NCI-H526 treated with DMSO at 0.1 percent for 48 hours (cell line): Measurements from ENCODE around the gene CBR3.
A peak's percentile ranks its signal among the peaks of the same experiment; 100 is the strongest.

Experiments used
- DNase-seq: peaks from one replicate; lab custom pipeline; 2025; lab: John Stamatoyannopoulos, UW

Gene CBR3

GRCh38 chr21:36184545-36184944, 49.7 kb downstream of the CBR3 start:
- no peak for DNase-seq

GRCh38 chr21:36185523-36185922, 50.6 kb downstream of the CBR3 start:
- no peak for DNase-seq

- no peak for DNase-seq
Measured at GRCh38 chr21:36186081-36186480, 51.2 kb downstream of the CBR3 start.

DNA sequence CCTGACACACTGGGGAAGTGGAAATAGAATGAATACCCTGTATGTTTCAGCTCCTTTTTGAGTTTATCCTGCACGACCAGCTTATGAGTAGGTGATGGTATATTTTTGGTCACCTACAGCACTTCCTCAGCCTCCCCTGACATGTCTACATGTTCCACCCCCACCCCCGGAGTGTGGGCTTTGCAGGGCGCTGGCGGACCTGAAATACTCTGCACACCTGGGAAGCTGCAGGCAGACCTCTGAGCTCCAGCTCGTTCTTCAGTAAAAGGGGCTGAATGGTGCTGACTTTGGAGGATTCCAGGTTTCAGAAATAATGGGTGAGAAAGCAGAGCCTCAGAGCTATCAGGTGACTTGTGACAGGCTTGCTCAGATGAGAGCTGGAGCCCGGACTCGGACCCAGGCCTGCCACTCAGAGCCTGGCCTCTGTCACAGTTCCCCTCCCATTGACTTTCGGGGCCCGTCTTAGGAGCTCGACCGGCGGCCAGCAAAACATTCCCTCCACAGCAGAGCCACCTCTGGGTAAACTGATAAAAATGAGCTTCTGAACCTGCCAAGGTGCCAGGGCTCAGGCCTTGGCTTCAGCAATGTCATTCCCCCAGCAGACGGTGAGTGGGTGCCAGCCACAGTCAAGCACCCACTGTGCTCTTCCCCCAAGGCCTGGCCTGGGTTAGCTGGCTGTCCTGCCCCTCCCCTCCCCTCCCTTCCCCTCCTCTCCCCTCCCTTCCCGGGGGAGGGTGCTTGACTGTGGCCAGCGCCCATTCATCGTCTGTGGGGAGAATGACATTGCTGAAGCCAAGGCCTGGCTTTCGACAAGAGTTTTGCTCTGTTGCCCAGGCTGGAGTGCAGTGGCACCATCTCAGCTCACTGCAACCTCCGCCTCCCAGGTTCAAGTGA, 51.9 kb downstream of the CBR3 start:
- no peak for DNase-seq

DNA sequence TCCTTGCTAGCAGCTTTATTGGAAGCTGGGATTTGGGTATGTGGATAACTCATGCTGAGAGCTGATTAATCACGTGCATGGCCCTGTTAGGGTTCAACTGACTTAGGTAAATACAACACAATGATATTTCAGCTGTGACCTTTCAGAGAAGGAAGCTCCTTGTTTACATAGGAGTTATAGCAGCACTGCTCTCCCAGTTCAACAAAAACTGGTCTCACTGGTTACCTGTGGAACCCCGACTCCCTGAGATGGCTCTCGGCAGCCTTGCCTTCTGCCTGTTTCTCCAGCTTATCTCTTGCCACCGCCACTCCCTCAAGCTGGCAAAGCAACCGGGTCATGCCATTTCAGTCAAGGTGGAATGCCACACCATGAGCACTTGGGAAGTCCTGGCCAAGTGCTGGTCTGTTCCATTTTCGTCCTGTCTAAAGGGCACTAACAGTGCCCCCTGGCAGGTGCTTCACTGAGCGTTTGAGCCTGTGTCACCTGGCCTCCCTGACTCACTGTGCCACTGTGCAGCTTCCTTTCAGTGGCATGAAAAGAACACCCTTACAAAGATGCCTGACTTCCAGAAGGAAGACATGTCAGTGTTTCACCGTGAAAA, 53.3 kb downstream of the CBR3 start:
- DNase-seq: peak; percentile 77

GRCh38 chr21:36188937-36189336, 54.1 kb downstream of the CBR3 start:
- no peak for DNase-seq

- DNase-seq: no peak
Measured at GRCh38 chr21:36190736-36191135, 55.9 kb downstream of the CBR3 start.

DNA sequence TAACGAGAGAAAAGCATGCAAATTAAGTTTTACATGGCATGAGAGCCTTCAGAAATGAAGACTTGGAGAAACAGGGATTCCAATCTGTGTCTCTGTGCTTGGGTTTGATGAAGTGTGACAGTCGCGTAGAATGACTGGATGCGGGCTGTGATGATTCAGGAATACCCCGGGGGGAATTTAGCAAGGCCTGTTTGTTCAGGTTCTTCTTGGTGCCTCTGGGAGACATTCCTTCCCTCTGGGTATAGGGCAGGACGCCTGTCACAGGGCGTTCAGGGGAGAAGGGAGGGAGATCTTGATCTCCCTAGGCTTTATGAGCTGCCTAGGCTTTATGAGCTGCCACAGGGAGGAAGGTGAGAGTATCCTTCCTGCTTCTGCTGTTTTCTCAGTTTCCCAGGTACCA, 58.3 kb downstream of the CBR3 start:
- DNase-seq: no peak

DNA sequence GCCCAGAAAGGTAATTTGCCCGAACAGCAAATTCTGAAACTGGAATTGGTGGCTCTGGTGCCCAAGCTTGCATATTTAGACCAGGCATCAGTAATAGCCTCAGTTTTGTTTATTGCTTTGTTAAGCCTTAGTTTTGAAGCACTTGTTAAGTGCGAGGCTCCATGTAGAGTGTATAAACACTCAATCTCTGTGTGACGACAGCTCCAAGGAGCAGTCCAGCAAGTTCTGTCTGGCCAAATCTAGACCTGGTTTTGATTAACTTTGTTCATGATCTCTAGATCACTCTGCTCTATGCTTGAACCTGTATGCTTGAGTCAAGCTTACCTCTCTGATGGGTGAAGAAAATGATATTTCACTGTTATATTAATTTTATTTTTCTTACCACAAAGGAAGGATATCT, 59.1 kb downstream of the CBR3 start:
- DNase-seq: no peak

DNA sequence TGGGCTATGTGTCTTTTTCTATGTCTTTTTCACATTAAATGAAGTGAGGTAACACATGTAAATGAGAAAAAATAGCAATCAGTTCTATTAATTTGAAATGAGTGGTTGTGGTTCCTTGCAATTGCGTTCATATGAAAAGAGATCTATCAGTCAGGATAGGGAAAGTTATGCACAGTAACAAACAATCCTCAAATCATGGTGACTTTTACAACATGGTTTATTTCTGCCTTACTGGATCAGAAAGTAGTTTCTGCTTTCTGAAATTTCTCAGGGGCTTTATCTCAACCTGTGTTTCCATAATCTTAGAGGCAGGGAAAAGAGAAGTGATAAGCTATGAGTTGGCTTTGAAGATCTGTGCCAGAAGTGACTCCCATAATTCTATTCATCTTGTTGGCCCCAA, 60.7 kb downstream of the CBR3 start:
- DNase-seq: no peak
